Astrocyte of the spinal cord (primary cell): ENCODE measurements around the gene TAB3.

Experiments used
- DNase-seq: peaks from one replicate; pipeline ENCODE4 v3.0.0; 2011; ENCODE audit warnings: low read depth, low spot score
- H3K4me3 ChIP-seq: 2 replicates; pipeline ENCODE4 v1.5.1; 2011; ENCODE audit warnings: low read depth, mild to moderate bottlenecking, low read length, moderate library complexity
- CTCF ChIP-seq: IDR thresholded peaks from 2 replicates; pipeline ENCODE4 v1.5.1; 2012; ENCODE audit warnings: low read depth, mild to moderate bottlenecking, low read length, inconsistent platforms
- in situ Hi-C: cut with HindIII; loops from 2 replicates; pipeline ENCODE4 v1.10.0; 2017; ENCODE audit warnings: low sequenced_read_pairs

TAB3 gene

GRCh38 chrX:30831082-30831481 lies 58.0 kb downstream of the TAB3 start:
- H3K4me3 ChIP-seq = no peak overlapping the region
- TF ChIP-seq CTCF = no peak
- in situ Hi-C loops = no loop called here
- no peak for DNase-seq

- in situ Hi-C loops = no loop called here
- no peak for DNase-seq
- TF ChIP-seq CTCF = no peak
- no peak overlapping the region for H3K4me3 ChIP-seq
These were observed 58.6 kb downstream of the TAB3 start for GRCh38 chrX:30830326-30830943.

GRCh38 chrX:30824275-30824674 lies 64.8 kb downstream of the TAB3 start:
- DNase-seq = no peak
- in situ Hi-C loops = no loop called here
- no peak for TF ChIP-seq CTCF
- H3K4me3 ChIP-seq = no peak overlapping the region

- DNase-seq = no peak
- in situ Hi-C loops = no loop called here
- no peak overlapping the region for H3K4me3 ChIP-seq
- no peak for TF ChIP-seq CTCF
These were observed 66.3 kb downstream of the TAB3 start for GRCh38 chrX:30822764-30823163.

GRCh38 chrX:30822068-30822681 lies 66.9 kb downstream of the TAB3 start:
- H3K4me3 ChIP-seq = no peak overlapping the region
- in situ Hi-C loops = no loop called here
- no peak for TF ChIP-seq CTCF
- DNase-seq = no peak

- DNase-seq = no peak
- in situ Hi-C loops = no loop called here
- no peak overlapping the region for H3K4me3 ChIP-seq
- TF ChIP-seq CTCF = no peak
These were observed 67.9 kb downstream of the TAB3 start for GRCh38 chrX:30821116-30821515.
